NCI-H2171 (cell line): ENCODE measurements around the gene MMS22L.

Source experiments
- DNase-seq: peaks from one replicate; lab custom pipeline; 2025; lab: John Stamatoyannopoulos, UW

MMS22L gene

GRCh38 chr6:97138581-97138980 lies 144.4 kb downstream of the MMS22L start:
- DNase-seq = no peak

GRCh38 chr6:97136626-97137358 lies 146.2 kb downstream of the MMS22L start:
- no peak for DNase-seq

GRCh38 chr6:97133067-97133466 lies 149.9 kb downstream of the MMS22L start:
- no peak for DNase-seq

GRCh38 chr6:97129106-97129505 lies 153.9 kb downstream of the MMS22L start:
- no peak for DNase-seq

- DNase-seq = no peak
Measured at GRCh38 chr6:97128507-97128906, 154.5 kb downstream of the MMS22L start.

GRCh38 chr6:97123652-97124051 lies 159.4 kb downstream of the MMS22L start:
- DNase-seq = no peak

- DNase-seq = no peak
Measured at GRCh38 chr6:97123112-97123511, 159.9 kb downstream of the MMS22L start.

GRCh38 chr6:97120511-97120910 lies 162.5 kb downstream of the MMS22L start:
- no peak for DNase-seq

GRCh38 chr6:97114645-97115044 lies 168.4 kb downstream of the MMS22L start:
- no peak for DNase-seq

- DNase-seq = no peak
Measured at GRCh38 chr6:97113170-97113569, 169.8 kb downstream of the MMS22L start.

- DNase-seq = no peak
Measured at GRCh38 chr6:97111243-97111642, 171.8 kb downstream of the MMS22L start.

GRCh38 chr6:97110626-97111025 lies 172.4 kb downstream of the MMS22L start:
- DNase-seq = no peak

GRCh38 chr6:97110149-97110548 lies 172.9 kb downstream of the MMS22L start:
- DNase-seq = no peak

GRCh38 chr6:97109444-97109843 lies 173.6 kb downstream of the MMS22L start:
- no peak for DNase-seq

GRCh38 chr6:97102145-97102790 lies 180.7 kb downstream of the MMS22L start:
- no peak for DNase-seq

GRCh38 chr6:97100696-97101095 lies 182.3 kb downstream of the MMS22L start:
- no peak for DNase-seq

- no peak for DNase-seq
Measured at GRCh38 chr6:97097068-97098047, 185.7 kb downstream of the MMS22L start.

- no peak for DNase-seq
Measured at GRCh38 chr6:97095311-97095850, 187.6 kb downstream of the MMS22L start.

- no peak for DNase-seq
Measured at GRCh38 chr6:97094376-97094775, 188.6 kb downstream of the MMS22L start.

GRCh38 chr6:97092673-97093305 lies 190.2 kb downstream of the MMS22L start:
- no peak for DNase-seq
